Measurements from ENCODE around the gene RNASE7.

DNA sequence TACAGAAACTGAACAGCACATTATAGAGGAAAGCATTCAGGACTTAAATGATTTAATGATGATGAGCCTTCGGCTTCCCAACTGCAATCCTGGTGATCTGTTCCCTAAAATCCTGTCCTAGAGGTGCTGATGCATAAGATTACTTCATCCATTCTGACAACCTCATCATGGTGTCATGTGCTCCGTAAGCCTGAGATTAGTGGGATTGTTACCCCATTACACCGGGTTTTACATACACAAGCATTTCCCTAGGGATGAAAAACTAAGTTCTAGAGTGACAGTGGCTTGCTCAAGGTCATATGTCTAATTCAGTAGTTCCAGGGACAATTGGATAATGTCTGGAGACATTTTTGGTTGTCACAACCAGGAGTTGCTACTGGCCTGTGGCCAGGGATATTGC, 5.0 kb upstream of the RNASE7 start:
- TF ChIP-seq, protein P1, sequence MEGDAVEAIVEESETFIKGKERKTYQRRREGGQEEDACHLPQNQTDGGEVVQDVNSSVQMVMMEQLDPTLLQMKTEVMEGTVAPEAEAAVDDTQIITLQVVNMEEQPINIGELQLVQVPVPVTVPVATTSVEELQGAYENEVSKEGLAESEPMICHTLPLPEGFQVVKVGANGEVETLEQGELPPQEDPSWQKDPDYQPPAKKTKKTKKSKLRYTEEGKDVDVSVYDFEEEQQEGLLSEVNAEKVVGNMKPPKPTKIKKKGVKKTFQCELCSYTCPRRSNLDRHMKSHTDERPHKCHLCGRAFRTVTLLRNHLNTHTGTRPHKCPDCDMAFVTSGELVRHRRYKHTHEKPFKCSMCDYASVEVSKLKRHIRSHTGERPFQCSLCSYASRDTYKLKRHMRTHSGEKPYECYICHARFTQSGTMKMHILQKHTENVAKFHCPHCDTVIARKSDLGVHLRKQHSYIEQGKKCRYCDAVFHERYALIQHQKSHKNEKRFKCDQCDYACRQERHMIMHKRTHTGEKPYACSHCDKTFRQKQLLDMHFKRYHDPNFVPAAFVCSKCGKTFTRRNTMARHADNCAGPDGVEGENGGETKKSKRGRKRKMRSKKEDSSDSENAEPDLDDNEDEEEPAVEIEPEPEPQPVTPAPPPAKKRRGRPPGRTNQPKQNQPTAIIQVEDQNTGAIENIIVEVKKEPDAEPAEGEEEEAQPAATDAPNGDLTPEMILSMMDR (IDR thresholded peaks at IDR 0.05; ENCODE audit: low read length): no peak
- no peak for TF ChIP-seq EZH2 (IDR thresholded peaks at IDR 0.05; ENCODE audit: borderline replicate concordance, low read length)
